Panc1 (cell line): ENCODE data around the gene RRP1.

Source experiments
- CTCF ChIP-seq: fragments of 450-650 bp; IDR thresholded peaks from 2 replicates; pipeline ENCODE4 v1.5.1; 2017; ENCODE audit warnings: mild to moderate bottlenecking
- POLR2AphosphoS5 ChIP-seq: IDR thresholded peaks from 2 replicates; pipeline ENCODE4 v1.6.1; 2012; ENCODE audit warnings: mild to moderate bottlenecking, low read depth, low read length, moderate library complexity
- SIN3A ChIP-seq: IDR thresholded peaks from 2 replicates; pipeline ENCODE4 v1.6.1; 2012; ENCODE audit warnings: low read depth, mild to moderate bottlenecking, low read length, moderate library complexity, borderline replicate concordance; ENCODE audit not compliant: insufficient read depth
- TCF7L2 ChIP-seq: IDR thresholded peaks from 2 replicates; pipeline ENCODE4 v1.6.1; 2011; ENCODE audit warnings: mild to moderate bottlenecking, low read depth, low read length, inconsistent platforms

GRCh38 chr21:43803558-43804300 is 14.4 kb downstream of the RRP1 start:
- TF ChIP-seq TCF7L2 (no peak), CTCF (no peak), SIN3A (no peak), POLR2AphosphoS5 (no peak)
